CD4-positive, alpha-beta T cell treated with Interleukin-1 beta for 1 hour (primary cell): ENCODE results near the gene LINC00237.
A peak's percentile ranks its signal among the peaks of the same experiment; 100 is the strongest.

Experiments used
- DNase-seq, 2 donors: peaks; one replicate each; pipeline ENCODE4 v3.0.0-alpha.2; 2020 to 2022

LINC00237 gene

DNA sequence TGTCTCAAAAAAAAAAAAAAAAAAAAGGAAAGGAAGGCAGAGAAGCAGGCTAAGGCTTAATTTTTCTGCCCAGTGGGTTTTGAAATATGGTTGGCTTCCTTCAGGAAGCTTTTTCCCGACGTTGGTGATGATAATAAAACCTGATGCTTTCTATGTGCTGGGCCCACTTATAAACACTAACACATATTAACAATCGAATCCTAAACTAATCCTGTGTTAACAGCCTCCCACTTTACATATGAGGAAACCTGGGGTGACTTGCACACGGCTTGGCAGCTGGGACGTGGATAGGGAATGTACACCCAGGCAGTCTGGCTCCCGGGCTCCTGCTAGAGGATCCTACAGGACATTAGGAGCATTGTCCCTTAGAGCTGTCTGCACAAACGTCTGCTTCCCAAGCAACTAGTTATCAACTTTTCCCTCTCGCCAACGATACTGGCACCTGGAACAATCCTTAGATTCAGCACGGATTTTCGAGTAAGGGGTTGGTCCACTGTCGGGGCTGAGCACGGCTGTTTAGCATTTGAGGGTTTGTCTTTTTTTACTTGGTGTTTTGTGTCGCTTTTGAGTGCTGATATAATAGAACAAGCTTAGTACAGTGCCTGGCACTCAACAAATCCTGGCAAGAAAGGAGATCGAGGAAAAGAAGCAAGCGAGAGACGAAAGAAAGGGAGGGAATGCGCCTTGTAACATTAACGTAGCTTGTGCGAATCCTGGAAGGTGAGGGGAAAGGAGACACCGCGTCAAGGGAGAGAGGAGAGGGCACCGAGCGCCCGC lies 19.1 kb upstream of the LINC00237 start:
- DNase-seq: no peak

- no peak for DNase-seq
These were observed 18.0 kb upstream of the LINC00237 start for GRCh38 chr20:21124190-21124589.

DNA sequence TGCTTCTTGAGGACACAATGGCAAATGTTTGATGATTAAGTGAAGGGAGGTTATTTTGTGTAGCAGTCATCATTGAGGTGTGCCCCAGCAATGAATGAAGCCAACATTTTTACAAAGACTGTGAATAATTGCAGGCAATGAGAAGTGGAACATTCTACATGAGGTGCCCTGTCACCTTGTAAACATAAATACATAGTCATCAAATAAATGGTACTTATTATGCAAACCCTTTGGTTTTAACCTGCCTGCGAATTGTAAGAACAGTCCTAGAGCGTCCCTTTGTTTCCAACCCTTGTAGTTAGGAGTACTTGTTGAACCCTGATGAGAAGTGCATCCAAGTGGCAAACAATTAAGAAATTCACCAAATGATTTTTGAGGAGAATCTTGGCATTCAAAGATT lies 12.6 kb upstream of the LINC00237 start:
- DNase-seq: no peak

DNA sequence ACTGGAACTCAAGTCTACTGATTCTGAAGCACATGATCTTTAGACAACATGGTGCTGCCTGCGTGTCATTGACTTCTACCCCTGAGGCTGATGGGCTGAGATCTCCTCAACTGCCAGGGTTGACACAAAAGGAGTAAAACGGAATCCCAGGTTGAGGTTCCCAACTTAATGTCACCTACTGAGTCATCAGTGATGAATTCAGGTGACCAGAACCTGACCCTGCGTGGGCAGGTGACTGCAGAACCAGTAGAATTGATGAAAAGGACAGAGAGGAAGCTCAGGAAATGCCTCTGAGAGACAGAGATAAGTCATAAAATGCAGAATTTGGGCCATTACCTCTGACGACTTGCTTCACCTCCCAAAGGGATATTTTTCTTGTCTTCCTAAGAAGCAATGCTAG lies 12.0 kb upstream of the LINC00237 start:
- DNase-seq: no peak

DNA sequence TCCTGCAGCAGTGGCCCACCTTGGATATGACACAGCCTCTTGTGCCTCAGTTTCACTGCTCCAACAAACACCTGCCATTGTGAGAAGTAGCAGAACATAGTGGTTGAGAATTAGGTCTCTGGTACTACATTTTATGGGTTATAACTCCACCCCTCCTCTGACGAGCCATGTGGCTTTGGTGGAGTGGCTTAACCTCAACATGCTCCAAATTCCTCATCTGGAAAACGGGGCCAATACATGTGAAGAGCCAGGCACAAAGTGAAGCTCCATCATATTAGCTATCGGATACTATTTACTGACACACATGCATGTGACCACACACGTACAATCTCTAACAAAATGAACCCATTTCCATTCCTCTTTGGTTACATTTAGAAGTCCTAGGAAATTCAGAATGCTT lies 11.4 kb upstream of the LINC00237 start:
- DNase-seq: no peak

DNA sequence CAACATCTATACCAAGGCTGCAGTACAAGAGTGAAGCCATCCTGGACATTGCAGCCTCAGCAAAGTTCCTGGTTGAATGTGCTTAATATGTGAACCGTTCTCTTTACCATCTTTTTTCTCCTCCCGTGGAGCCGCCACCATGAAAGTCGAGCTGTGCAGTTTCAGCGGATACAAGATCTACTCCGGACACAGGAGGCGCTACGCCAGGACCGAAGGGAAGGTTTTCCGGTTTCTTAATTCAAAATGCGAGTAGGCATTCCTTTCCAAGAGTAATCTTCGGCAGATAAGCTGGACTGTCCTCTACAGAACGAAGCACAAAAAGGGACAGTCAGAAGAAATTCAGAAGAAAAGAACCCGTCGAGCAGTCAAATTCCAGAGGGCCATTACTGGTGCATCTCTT lies 8.4 kb upstream of the LINC00237 start:
- no peak for DNase-seq

GRCh38 chr20:21113697-21114096 lies 7.5 kb upstream of the LINC00237 start:
- DNase-seq: no peak

GRCh38 chr20:21111416-21111815 lies 5.3 kb upstream of the LINC00237 start:
- no peak for DNase-seq

GRCh38 chr20:21110811-21111210 lies 4.7 kb upstream of the LINC00237 start:
- DNase-seq: no peak

- DNase-seq: no peak
These were observed 3.0 kb upstream of the LINC00237 start for GRCh38 chr20:21109144-21109543.

DNA sequence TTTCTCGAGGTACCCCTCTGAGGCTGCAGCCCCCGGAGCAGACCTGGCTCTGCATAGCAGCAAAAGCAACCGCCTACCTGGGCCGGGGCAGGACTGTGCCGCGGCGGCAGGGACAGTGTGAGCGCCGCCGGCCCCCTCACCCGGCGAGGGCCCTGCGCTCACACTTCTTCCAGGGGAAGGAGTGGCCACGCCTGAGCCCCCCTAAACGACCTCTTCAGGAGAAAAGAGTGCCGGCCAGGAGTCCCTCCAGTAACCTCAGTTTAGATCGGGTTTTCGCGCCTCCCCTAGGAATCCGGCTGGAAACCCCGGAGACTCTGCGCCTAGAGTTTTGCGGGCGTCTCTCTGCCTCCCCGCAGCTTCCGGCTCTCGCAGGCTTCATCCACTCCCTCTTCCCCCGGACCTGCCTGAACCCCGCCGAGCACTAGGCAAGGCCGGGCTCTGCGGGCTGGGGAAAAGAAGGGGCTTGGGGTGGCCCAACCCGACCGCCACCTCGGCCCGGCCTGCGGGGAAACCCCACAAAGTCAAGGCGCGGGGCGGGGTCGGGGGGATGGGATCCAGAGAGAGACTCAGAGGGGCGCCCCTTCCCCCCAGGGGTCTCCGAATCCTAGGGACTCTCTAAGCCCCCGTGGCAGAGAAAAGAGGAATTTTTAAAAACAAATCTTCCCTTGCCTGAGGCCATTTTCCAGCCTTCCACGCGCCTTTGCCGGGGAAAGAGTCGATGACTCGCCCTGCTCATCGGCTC lies 558 bp downstream of the LINC00237 start:
- no peak for DNase-seq

DNA sequence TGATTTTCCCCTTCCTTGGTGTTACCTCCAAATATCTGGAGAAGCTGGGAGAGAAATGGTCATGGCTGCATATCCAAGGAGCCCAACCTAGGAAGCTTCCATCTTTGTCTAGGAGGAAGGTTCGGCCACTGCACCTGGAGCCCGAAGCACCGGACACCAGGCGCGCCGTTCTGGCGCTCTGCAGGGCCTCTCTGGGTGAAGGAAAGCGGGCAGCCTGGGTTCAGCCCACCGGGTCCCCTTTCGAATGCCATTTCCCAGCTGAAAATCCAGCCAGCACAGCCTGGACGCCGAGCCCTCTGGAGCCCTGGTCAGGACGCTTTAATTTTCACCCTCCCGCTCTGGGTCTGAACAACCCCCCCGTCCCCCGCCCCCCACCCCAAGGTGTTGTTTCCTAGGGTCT lies 1.2 kb downstream of the LINC00237 start:
- DNase-seq: no peak

GRCh38 chr20:21104466-21104761 lies 1.7 kb downstream of the LINC00237 start:
- DNase-seq: no peak

DNA sequence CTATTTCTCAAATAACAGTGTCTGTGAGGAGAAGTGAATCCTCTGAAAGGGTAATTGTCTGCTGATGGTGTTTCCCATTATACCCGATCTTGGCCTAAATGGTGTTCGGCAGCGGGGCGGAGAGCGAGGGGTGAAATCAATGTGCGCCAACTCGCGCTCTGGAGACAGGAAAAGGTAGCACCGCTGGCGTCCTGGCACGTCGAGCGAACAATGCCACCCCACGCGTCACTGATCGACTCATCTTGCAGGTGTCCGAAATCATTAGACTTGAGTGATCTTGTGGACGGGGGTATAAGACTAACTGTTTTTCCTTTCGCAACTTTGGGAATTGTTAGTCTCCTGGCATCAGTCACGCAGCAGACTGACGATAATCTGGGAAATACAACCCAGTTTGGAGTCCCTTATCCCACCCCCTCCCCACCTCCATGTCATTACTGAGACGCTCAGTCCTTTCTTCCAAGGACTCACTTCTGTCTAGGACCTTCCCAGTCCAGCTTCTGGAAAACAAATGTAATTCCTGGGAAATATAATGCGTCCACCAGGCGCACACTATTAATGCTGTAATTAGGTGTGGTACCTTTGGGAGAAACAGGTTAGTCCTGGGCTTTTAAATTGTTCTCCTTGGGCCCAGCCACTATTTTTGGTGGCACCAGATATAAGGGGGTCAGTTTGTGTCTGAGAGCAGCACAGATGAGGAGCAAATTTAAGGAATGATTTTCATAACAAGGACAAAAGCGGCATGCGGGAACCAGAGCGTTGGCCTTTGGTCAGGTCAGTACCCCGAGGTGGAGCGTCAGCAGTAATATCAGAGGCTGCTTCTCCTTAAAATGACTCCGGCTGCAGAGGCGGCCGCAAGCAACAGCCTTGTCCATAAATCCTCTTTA lies 2.3 kb downstream of the LINC00237 start:
- DNase-seq: no peak

DNA sequence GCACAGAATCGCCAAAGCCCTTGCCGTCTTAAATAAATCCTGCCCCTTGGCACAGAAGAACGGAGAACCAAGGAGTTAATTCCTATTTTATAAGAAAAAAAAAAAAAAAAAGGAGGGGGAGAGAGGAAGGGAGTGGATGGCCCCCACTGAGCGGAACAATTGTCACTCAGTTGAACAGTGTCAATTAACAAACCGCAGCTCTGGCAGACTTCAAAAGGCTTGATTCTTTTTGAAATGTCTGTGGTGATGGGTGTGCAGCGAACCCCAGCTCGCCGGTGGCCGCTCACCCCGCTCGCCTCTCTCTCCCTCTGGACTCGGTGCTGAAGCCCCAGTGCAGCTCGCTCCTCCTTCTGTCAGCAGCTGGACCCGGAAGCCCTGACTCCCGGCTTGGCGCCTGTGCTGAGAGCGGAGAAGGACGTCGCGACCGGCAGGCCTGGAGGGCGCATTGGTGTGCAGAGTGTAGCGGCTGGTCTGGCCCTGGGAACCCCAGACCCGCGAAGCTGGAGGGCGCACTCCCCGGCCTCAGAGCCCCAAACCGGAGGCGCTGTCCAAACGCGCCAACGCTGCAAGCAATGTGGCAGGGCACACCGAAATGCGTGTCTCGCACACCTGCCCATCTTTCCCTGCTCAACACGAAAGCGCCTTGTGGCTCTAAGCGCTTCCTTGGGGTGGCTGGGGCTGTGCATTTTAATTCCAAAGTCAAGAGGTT lies 3.4 kb downstream of the LINC00237 start:
- peak; percentile 34 to 49 for DNase-seq

DNA sequence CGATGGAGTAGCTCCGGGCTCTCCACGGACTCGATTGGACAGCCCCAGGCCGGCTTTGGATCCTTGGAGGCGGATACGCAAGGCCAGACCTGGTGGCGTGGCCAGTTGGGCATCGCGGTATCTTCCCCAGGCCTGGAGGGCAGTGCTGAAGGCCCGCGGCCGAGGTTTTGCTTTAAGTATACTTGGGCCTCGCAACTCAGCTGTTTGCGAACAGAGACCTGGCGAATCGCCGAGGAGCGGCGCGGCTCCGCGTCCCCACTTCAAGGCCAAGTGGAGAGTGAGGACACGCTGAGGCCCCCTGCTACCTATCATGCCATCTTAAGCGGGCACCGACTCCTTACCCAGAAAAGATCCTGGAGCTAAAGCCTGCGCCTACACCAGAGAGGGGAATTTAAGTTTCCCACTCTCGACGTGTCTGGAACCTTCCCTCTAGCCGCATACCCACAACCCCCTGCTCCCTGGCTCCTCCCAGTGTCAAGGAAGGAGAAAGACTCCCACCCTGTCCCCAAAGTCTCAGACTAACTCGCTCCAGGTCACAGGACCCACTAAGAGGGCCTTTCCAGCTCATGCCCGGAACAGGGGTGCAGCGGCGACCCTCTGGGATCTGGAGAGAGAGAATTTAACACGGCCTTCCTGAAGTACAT lies 4.1 kb downstream of the LINC00237 start:
- DNase-seq: peak in 1 of 2 donors; percentile 16

DNA sequence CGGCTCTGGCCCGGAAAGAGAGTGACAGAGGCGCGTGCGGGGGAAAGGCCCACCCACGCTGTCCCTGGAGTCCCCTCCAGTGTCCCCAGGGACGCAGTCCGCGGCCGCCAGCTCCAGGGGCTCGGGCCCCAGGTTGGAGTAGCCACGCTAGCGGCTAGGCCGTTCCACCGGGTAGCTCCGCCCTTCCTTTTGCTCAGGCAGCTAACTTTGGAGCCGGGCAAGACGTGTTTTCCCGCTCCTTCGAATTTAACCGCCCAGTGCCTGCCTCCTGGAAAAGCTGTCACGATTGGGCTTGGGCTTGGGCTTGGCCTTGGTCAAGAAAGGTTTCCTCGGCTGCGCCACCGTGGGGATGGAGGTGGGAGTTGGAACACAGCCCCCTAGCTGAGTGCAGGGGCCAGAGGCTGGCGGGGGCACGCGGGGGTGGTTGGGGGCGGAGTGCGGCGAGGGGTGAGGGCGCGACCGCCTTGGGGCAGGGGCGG lies 4.7 kb downstream of the LINC00237 start:
- DNase-seq: no peak

DNA sequence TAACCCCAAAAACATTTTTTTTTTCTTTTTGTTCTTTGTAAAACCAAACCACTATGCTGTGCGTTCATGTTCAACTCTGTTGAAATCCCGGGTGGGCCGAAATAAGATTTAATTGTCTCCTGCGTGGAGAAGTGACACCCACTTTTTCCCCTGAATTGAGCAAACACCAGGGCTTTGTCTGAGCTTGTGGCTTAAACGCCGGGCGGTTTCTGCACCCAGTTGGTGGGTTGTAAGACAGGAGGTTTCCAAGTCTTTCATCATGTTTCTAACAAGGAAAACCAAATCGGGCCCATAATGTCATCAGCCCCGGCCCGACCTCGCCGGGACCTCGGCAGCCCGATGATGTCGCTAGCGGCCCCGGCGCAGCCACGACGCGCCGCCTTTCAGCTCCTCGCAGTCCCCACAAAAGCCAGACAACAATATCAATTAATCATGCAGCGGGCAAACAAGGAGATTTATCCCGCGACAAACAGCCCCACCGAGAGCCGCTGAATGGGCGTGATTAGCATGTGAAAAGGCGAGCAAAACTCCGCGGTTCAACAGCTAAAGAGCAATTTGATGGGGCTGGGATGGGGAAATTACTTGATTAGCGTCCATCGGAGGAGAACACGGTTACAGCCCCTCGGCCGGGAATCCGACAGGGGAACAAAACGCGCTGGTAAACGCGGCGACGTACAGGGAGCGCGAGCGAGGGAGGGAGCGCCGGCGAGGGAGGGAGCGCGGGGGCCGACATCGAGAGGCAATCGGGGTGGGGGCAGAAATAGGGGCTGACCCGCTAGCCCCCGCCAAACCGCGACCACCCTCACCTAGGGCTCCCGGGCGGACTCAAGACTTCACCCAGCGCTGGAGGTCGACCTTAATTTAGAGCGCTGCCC lies 5.3 kb downstream of the LINC00237 start:
- peak in 1 of 2 donors; percentile 21 for DNase-seq

DNA sequence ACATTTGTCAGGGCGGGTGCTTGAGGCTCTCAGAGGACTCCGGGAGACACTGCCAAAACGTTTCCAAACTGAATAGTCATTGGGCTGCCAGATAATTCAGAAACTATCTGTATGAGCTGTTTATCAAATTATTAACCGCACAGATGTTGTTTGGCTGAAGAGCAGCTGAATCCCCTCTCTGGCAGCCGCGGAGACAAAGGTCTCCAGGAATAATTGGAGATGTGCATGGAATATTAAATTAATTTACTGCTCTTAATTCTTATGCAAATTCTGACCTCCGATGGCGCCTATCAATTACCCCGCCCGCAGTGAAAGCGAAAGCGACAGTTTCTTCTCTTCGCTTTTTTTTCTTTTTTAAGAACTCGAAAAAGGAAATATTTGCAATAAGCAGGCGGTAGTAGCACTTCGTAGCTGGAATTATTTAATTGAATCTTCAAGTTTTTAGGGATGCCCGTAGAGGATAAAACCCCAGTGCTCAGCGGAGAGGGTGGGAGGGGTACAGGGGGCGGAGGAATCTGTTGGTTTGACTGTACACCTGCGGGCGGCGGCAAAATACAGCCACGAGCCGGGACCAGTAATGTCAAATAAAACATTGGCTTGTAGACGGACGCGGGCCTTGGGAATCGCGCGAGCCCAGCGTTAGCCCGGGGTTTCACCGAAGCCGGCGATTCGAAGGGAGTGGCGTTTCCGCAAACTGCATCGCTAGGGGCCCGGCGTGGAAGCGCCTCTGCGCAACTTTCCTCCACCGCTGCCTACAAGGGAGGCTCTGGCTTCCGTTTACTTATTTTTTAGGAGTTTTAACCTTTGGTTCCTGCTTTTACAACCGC lies 6.2 kb downstream of the LINC00237 start:
- peak; percentile 48 to 54 for DNase-seq

DNA sequence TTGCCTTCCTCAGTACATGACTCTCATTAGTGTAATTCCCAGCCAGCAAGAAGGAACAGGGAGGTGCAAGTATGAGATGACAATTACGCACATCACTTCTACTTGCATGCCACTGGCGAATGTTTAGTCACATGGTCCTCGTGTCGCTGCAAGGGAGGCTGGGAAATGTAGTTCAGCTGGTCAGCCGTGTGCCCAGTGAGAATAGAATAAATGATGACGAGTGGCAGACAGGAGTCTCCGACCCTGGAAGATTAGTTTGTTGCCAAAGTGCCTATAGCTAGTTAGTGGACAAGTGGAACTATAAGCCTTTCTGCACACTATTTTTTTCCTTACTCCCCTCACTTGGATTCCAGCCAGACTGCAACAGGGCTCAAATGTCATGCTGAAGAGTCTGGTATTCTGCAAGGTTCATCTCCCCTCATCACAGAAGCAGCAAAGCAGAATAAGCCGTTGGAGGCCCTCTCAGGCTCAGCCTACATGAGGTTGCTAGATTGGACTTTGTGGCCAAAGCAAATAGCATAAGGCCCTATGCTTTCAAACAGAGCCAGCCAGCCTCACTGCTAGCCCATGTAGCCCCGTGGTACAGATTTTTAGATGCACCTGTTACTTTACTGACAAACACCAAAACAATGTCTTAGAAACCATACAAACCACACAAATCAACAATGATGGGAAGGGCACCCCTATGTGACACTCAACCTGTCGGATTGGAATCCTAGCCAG lies 9.7 kb downstream of the LINC00237 start:
- peak in 1 of 2 donors; percentile 38 for DNase-seq
